K562 (cell line): ENCODE data around the gene GKN1. TPM values are rescaled to one million over a fixed set of nuclear protein-coding genes. Genes with fewer than 3 reads are reported as not detected.

ENCODE experiments used
- ATAC-seq: fragments of 200-7000 bp; cut with Tn5 transposase; 3 replicates; pipeline ENCODE4 v1.9.1; 2020; ENCODE audit warnings: moderate library complexity
- BruUV-seq: library from RNA; stranded (reverse); fragments of 400-500 nt; replicated peaks from 2 replicates; lab custom pipeline; 2021; lab: Mats Ljungman, UMichigan
- CTCF ChIA-PET: fragments of 300-600 bp; formaldehyde crosslinking; extraction: SDS; loops from one replicate; lab custom pipeline; 2021; ENCODE audit warnings: low intra/inter-chr PET ratio; lab: Yijun Ruan, JAX
- POLR2A ChIA-PET: fragments of 300-600, 350-650 bp; sonication (Branson Sonifier 250); formaldehyde crosslinking; extraction: SDS; loops from one replicate; lab custom pipeline; 2021; ENCODE audit warnings: antibody characterized with exemption, inconsistent platforms; lab: Yijun Ruan, JAX
- DNase-seq, 4 experiments: peaks; one replicate each; pipeline versions ENCODE4 v3.0.0 to v3.0.0-alpha.2; 2011 to 2018; ENCODE audit warnings: low spot score in 3 of 4, mixed read lengths in 3 of 4; ENCODE audit errors: extremely low read depth in 1 of 4
- FAIRE-seq: peaks from 2 replicates; lab custom pipeline; 2011; peaks lifted over from hg19 to GRCh38; lab: Jason Lieb, UNC
- H2AFZ ChIP-seq: 2 replicates; pipeline ENCODE4 v1.6.0; 2011; ENCODE audit warnings: low read depth, low read length, control low read depth, inconsistent platforms
- H3K27ac ChIP-seq: fragments of 200-600 bp; 3 replicates; pipeline ENCODE4 v1.8.0; 2011; ENCODE audit warnings: low read depth, mild to moderate bottlenecking, control low read depth, inconsistent platforms, low read length, moderate library complexity, mixed read lengths; ENCODE audit errors: extremely low read depth
- H3K27me3 ChIP-seq, 2 experiments: fragments of 300-600 bp in 1 of 2; 2 replicates in 1 of 2; 3 replicates in 1 of 2; pipeline versions ENCODE4 v1.6.0 to v1.8.0; 2011; ENCODE audit warnings: inconsistent platforms in 2 of 2, low read length in 2 of 2, mild to moderate bottlenecking in 1 of 2, mixed read lengths in 1 of 2, moderate library complexity in 1 of 2; ENCODE audit not compliant: control insufficient read depth in 2 of 2, insufficient read depth in 2 of 2
- H3K36me3 ChIP-seq: fragments of 300-600 bp; 3 replicates; pipeline ENCODE4 v1.8.0; 2011; ENCODE audit warnings: mild to moderate bottlenecking, low read length, inconsistent platforms; ENCODE audit not compliant: control insufficient read depth, insufficient read depth
- H3K4me1 ChIP-seq, 2 experiments: fragments of 200-600 bp in 1 of 2; replicated peaks in 1 of 2; 2 replicates in 1 of 2; 3 replicates in 1 of 2; pipeline versions ENCODE4 v1.5.1 to v1.8.0; 2011; ENCODE audit warnings: inconsistent platforms in 2 of 2, low read length in 2 of 2, mild to moderate bottlenecking in 1 of 2, mixed read lengths in 1 of 2, moderate library complexity in 1 of 2; ENCODE audit not compliant: control insufficient read depth in 2 of 2, insufficient read depth in 2 of 2
- H3K4me2 ChIP-seq: 2 replicates; pipeline ENCODE4 v1.6.1; 2011; ENCODE audit warnings: low read length, control low read depth, inconsistent platforms, mixed read lengths; ENCODE audit not compliant: insufficient read depth
- H3K4me3 ChIP-seq: fragments of 200-600 bp; sonication (generic), shearing (Covaris generic); 2 replicates; pipeline ENCODE4 v1.5.1; 2016; ENCODE audit warnings: control low read depth, inconsistent platforms
- H3K79me2 ChIP-seq: fragments of 200-600 bp; 3 replicates; pipeline ENCODE4 v1.8.0; 2011; ENCODE audit warnings: low read length, inconsistent platforms; ENCODE audit not compliant: control insufficient read depth, insufficient read depth
- H3K9ac ChIP-seq, 2 experiments: 2 replicates each; pipeline versions ENCODE4 v1.6.0 to v1.6.1; 2011; ENCODE audit warnings: low read depth in 2 of 2, low read length in 2 of 2, control low read depth in 1 of 2, inconsistent platforms in 1 of 2, mild to moderate bottlenecking in 1 of 2, mixed read lengths in 1 of 2; ENCODE audit not compliant: insufficient read depth in 1 of 2
- H3K9me1 ChIP-seq: one replicate; pipeline ENCODE4 v1.6.0; 2011; ENCODE audit warnings: inconsistent platforms, mild to moderate bottlenecking, low read length, moderate library complexity; ENCODE audit not compliant: control insufficient read depth, insufficient read depth
- H3K9me3 ChIP-seq: replicated peaks from 2 replicates; pipeline ENCODE4 v1.5.1; 2011; ENCODE audit warnings: low read depth, low read length, inconsistent platforms; ENCODE audit not compliant: control insufficient read depth, insufficient read depth
- H4K20me1 ChIP-seq: replicated peaks from 2 replicates; pipeline ENCODE4 v1.6.1; 2011; ENCODE audit warnings: low read length, inconsistent platforms, mixed read lengths; ENCODE audit not compliant: control insufficient read depth, insufficient read depth
- CEBPG ChIP-seq, 3 experiments: fragments of 200-800 bp in 1 of 3; sonication (Bioruptor generic) in 1 of 3; sonication (generic) in 1 of 3; formaldehyde crosslinking in 1 of 3; IDR thresholded peaks in 2 of 3; conservative IDR thresholded peaks in 1 of 3; 2 replicates each; pipeline versions ENCODE4 v1.6.1 to v1.8.0; 2016 to 2022; ENCODE audit warnings: missing compliant biosample characterization in 2 of 3, missing genetic modification characterization in 2 of 3, mild to moderate bottlenecking in 1 of 3, missing genetic modification reagents in 1 of 3
- GABPA ChIP-seq: fragments of 200-800 bp; sonication (Bioruptor generic); conservative IDR thresholded peaks from 2 replicates; pipeline ENCODE4 v1.6.1; 2016; ENCODE audit warnings: low read depth, missing genetic modification characterization, missing compliant biosample characterization
- IRF2 ChIP-seq: sonication (generic); formaldehyde crosslinking; IDR thresholded peaks from 2 replicates; pipeline ENCODE4 v1.8.1; 2022; ENCODE audit warnings: mild to moderate bottlenecking, missing genetic modification reagents
- KDM2B ChIP-seq: fragments of 250-450 bp; sonication (Bioruptor Pico); IDR thresholded peaks from 2 replicates; pipeline ENCODE4 v1.8.0; 2021; ENCODE audit warnings: mild to moderate bottlenecking, moderate library complexity
- POU5F1 ChIP-seq: fragments of 150-350 bp; IDR thresholded peaks from 2 replicates; pipeline ENCODE4 v1.6.1; 2014; ENCODE audit warnings: borderline replicate concordance, low read length, low read depth, mild to moderate bottlenecking; ENCODE audit not compliant: partially characterized antibody
- RBM25 ChIP-seq: fragments of 200-400 bp; formaldehyde crosslinking; IDR thresholded peaks from 2 replicates; pipeline ENCODE4 v1.6.1; 2018; ENCODE audit warnings: low read length, low read depth, moderate library complexity; ENCODE audit not compliant: severe bottlenecking
- ZNF583 ChIP-seq: fragments of 250-450 bp; sonication (Bioruptor Pico); IDR thresholded peaks from 2 replicates; pipeline ENCODE4 v1.4.0; 2020
- WGBS: fragments of 100-300 bp; shearing (Covaris generic); methylation state at CpG from one replicate; pipeline ENCODE4 v1.1.6; 2016; ENCODE audit warnings: low coverage, mixed read lengths; ENCODE audit not compliant: insufficient coverage; ENCODE audit errors: missing lambda C conversion rate; 5-methylcytosine and 5-hydroxymethylcytosine counted together
- in situ Hi-C: fragments of 300-500 bp; cut with MboI; formaldehyde crosslinking; loops from 4 replicates; pipeline ENCODE4 v1.15.0; 2018; ENCODE audit warnings: inconsistent platforms, mixed read lengths
- intact Hi-C: fragments of 100-400 bp; cut with micrococcal nuclease; formaldehyde crosslinking; loops from 2 replicates; pipeline ENCODE4 v1.14.2; 2022
- polyA plus RNA-seq, 8 experiments: library from polyadenylated mRNA; depleted of rRNA in 4 of 8; stranded (reverse) in 5 of 8; unstranded in 3 of 8; fragments of >200 nt; fragmentation: Nextera tagmentation in 2 of 8; fragmentation: Illumina TruSeq in 1 of 8; extraction: Ambion mirVana in 2 of 8; extraction: Trizol in 1 of 8; gene quantifications; 2 replicates each; pipeline versions ENCODE4 v1.2.1 to v1.2.3, GENCODE V29; 2011 to 2014; ENCODE audit warnings: inconsistent platforms in 1 of 8, missing spikeins in 1 of 8
- total RNA-seq, 7 experiments: library from RNA; depleted of rRNA in 6 of 7; stranded (reverse); fragments of >200 nt in 6 of 7; fragmentation: Illumina TruSeq in 2 of 7; extraction: Trizol in 2 of 7; gene quantifications; 2 replicates each; pipeline versions ENCODE4 v1.2.1 to v1.2.3, GENCODE V29; 2011 to 2021; ENCODE audit warnings: low replicate concordance in 1 of 7

Gene GKN1
- total and polyA plus RNA-seq, 9 of the 15 experiments (the other 6 are each of a cell fraction or from before 2014, with no cell fraction given): not detected

- intact Hi-C loops: no loop called here
- Histone ChIP-seq H3K27me3 (peaks cover 3 to 33% of the 10 kb centered on the region in 2 experiments; a peak in 3 of 5 replicates), H3K4me1 (no peaks in the 10 kb centered on the region), H3K4me2 (no peak overlapping the region), H4K20me1 (no peaks in the 10 kb centered on the region), H3K4me3 (no peak overlapping the region), H3K27ac (no peak overlapping the region), H2AFZ (no peak overlapping the region), H3K9me1 (no peaks in the 10 kb centered on the region), H3K79me2 (no peaks in the 10 kb centered on the region), H3K36me3 (no peaks in the 10 kb centered on the region), H3K9me3 (no peaks in the 10 kb centered on the region), H3K9ac (no peak overlapping the region)
- ATAC-seq (no peak), FAIRE-seq (no peak), DNase-seq (no peak)
- WGBS: 0% methylated on average over 1 of the region's 1 CpG
- ChIA-PET CTCF (no interaction called here), POLR2A (interaction anchor here (0.6 kb wide), 1 partner anchor 223 kb away, joined by 3 read pairs; no protein-coding TSS in a partner anchor)
- TF ChIP-seq CEBPG (CRISPR knock-in tag; IDR thresholded peaks at IDR 0.05) (no peak), CEBPG (tag; conservative IDR thresholded peaks at IDR 0.05 in 1 of 2, IDR thresholded peaks at IDR 0.05 in 1 of 2) (no peak), POU5F1 (no peak), ZNF583 (CRISPR knock-in tag) (no peak), KDM2B (no peak), RBM25 (no peak), GABPA (tag) (no peak), IRF2 (CRISPR knock-in tag) (no peak)
- BruUV-seq: no TSS peak
- in situ Hi-C loops: no loop called here
Observed at GRCh38 chr2:68936889-68937288, 37.5 kb upstream of the GKN1 start.
